T follicular helper cell (primary cell): ENCODE data around the gene SERGEF.

Experiments used
- DNase-seq: peaks from one replicate; pipeline ENCODE4 v3.0.0-alpha.2; 2020; ENCODE audit warnings: low read depth

Gene SERGEF

GRCh38 chr11:17786824-17787525 is 225.9 kb downstream of the SERGEF start:
- no peak for DNase-seq

- no peak for DNase-seq
Observed at GRCh38 chr11:17783878-17784277, 229.0 kb downstream of the SERGEF start.

- DNase-seq, result no peak
Observed at GRCh38 chr11:17782603-17783337, 230.1 kb downstream of the SERGEF start.

- DNase-seq, result no peak
Observed at GRCh38 chr11:17782145-17782544, 230.7 kb downstream of the SERGEF start.

- no peak for DNase-seq
Observed at GRCh38 chr11:17781626-17782025, 231.2 kb downstream of the SERGEF start.

GRCh38 chr11:17781221-17781620 is 231.6 kb downstream of the SERGEF start:
- no peak for DNase-seq

GRCh38 chr11:17780668-17781067 is 232.2 kb downstream of the SERGEF start:
- DNase-seq, result no peak

- DNase-seq, result no peak
Observed at GRCh38 chr11:17779861-17780594, 232.8 kb downstream of the SERGEF start.

GRCh38 chr11:17778956-17779860 is 233.6 kb downstream of the SERGEF start:
- no peak for DNase-seq

GRCh38 chr11:17778352-17778751 is 234.5 kb downstream of the SERGEF start:
- no peak for DNase-seq

GRCh38 chr11:17777738-17778091 is 235.1 kb downstream of the SERGEF start:
- no peak for DNase-seq

GRCh38 chr11:17777086-17777737 is 235.6 kb downstream of the SERGEF start:
- no peak for DNase-seq

- no peak for DNase-seq
Observed at GRCh38 chr11:17776212-17776875, 236.5 kb downstream of the SERGEF start.

GRCh38 chr11:17775507-17776211 is 237.2 kb downstream of the SERGEF start:
- DNase-seq, result no peak

GRCh38 chr11:17775035-17775348 is 237.9 kb downstream of the SERGEF start:
- no peak for DNase-seq

- DNase-seq, result no peak
Observed at GRCh38 chr11:17774232-17775034, 238.4 kb downstream of the SERGEF start.

- DNase-seq, result no peak
Observed at GRCh38 chr11:17773674-17774073, 239.2 kb downstream of the SERGEF start.

GRCh38 chr11:17772704-17773600 is 239.9 kb downstream of the SERGEF start:
- DNase-seq, result no peak
